PC-9 (cell line): Measurements from ENCODE around the gene DRAM1.

Source experiments
- CTCF ChIP-seq: fragments of 200-600 bp; sonication (generic); conservative IDR thresholded peaks from 2 replicates; pipeline ENCODE4 v1.6.1; 2017; ENCODE audit warnings: mixed run types, antibody characterized with exemption, mild to moderate bottlenecking, moderate library complexity
- EZH2 ChIP-seq: fragments of 200-600 bp; sonication (generic); IDR thresholded peaks from 2 replicates; pipeline ENCODE4 v1.8.0; 2017; ENCODE audit warnings: antibody characterized with exemption, low read depth

DNA sequence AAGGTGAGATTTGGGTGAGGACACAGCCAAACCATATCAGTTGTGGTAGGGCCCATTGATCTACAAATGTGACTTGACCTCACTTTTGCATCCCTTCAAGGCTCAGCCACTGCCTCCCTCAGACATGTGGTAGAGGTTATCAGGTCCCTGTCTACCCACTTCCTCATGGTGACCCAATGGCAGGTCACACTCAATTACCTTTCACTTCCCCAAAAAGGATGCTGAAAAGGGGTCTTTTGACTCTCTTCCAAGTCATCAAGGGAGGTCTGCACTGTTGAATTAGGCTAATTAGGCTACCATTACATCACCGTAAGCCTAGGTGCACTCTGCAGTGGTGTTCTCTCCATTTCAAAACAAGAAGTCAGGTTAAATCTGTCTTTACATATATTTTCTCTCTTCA, 22.6 kb upstream of the DRAM1 start:
- TF ChIP-seq CTCF (no peak), EZH2 (no peak)
